Upper lobe of right lung (tissue), 1 donor: ENCODE measurements around the gene ATP7A. TPM values are rescaled to one million over a fixed set of nuclear protein-coding genes. Genes with fewer than 3 reads are reported as not detected.
A peak's percentile ranks its signal among the peaks of the same experiment; 100 is the strongest.
"Not testable (repeated sequence)": the region's sequence is repeated elsewhere in the genome, so short reads cannot be mapped to it uniquely, and the experiment has no call there.

Source experiments
- ATAC-seq: fragments of 200-7000 bp; cut with Tn5 transposase; one replicate; pipeline ENCODE4 v1.9.1; 2020; ENCODE audit warnings: mild to moderate bottlenecking, moderate library complexity
- DNase-seq: peaks from one replicate; pipeline ENCODE4 v3.0.0-alpha.2; 2020
- H3K27ac ChIP-seq: fragments of 200-600 bp; one replicate; pipeline ENCODE4 v1.8.0; 2022
- H3K27me3 ChIP-seq: fragments of 200-600 bp; one replicate; pipeline ENCODE4 v1.8.0; 2022; ENCODE audit warnings: mild to moderate bottlenecking
- H3K36me3 ChIP-seq: fragments of 200-600 bp; one replicate; pipeline ENCODE4 v1.8.0; 2022
- H3K4me1 ChIP-seq: fragments of 200-600 bp; one replicate; pipeline ENCODE4 v1.8.0; 2022
- H3K4me3 ChIP-seq: fragments of 200-600 bp; one replicate; pipeline ENCODE4 v1.8.0; 2022; ENCODE audit warnings: mild to moderate bottlenecking
- H3K9me3 ChIP-seq: fragments of 200-600 bp; one replicate; pipeline ENCODE4 v1.8.0; 2022
- CTCF ChIP-seq: fragments of 200-600 bp; IDR thresholded peaks from one replicate; pipeline ENCODE4 v1.8.0; 2022; ENCODE audit warnings: antibody characterized with exemption
- intact Hi-C: fragments of 100-400 bp; cut with DNase I; formaldehyde crosslinking; loops from one replicate; pipeline ENCODE4 v1.11.0; 2022
- total RNA-seq: library from RNA; stranded (reverse); fragmentation: NEBNext Ultra II Directional; extraction: Animal tissue kit (Norgen Biotek cat#: 25700); gene quantifications from one replicate; pipeline ENCODE4 v1.2.1, GENCODE V29; 2021
- donor health status: DM: no; HTN: yes; CAD: no; lungs with severe emphysema.

ATP7A gene
- total RNA-seq, 1 donor from 2014 or later: 16.4 TPM

- Histone ChIP-seq H3K4me3 (peak within 1 kb of the TSS; percentile 72), H3K27ac (peak within 1 kb of the TSS; percentile 88), H3K9me3 (no peaks in the 10 kb centered on the region), H3K36me3 (peaks cover 4% of the 10 kb centered on the region), H3K4me1 (peaks cover 15% of the 10 kb centered on the region), H3K27me3 (no peaks in the 10 kb centered on the region)
- intact Hi-C loops: no loop called here
- peak; percentile 85 for ATAC-seq
- peak; percentile 44 for TF ChIP-seq CTCF
- DNase-seq: no peak
Observed at GRCh38 chrX:77899081-77899828, 11.2 kb upstream of the ATP7A start, which contains the start of gene COX7B. TSS of gene COX7B (plus strand) at chrX:77899468. CDS start at chrX:77899554, 86 bp downstream.

GRCh38 chrX:77900688-77901087 is 9.8 kb upstream of the ATP7A start:
- peak overlapping the region; percentile 72 for H3K4me3 ChIP-seq
- no peaks in the 10 kb centered on the region for H3K27me3 ChIP-seq
- ATAC-seq (no peak), DNase-seq (no peak)
- no peak for TF ChIP-seq CTCF
- H3K27ac ChIP-seq: peak overlapping the region; percentile 88
- H3K36me3 ChIP-seq: peaks cover 4% of the 10 kb centered on the region
- intact Hi-C loops: no loop called here
- no peaks in the 10 kb centered on the region for H3K9me3 ChIP-seq
- peaks cover 15% of the 10 kb centered on the region for H3K4me1 ChIP-seq

- H3K4me3 ChIP-seq: no peak overlapping the region
Observed at GRCh38 chrX:77901506-77901905, 9.0 kb upstream of the ATP7A start.

GRCh38 chrX:77917294-77917933 is 6.9 kb downstream of the ATP7A start:
- Histone ChIP-seq H3K9me3 (no peaks in the 10 kb centered on the region), H3K27ac (no peak overlapping the region), H3K36me3 (no peaks in the 10 kb centered on the region), H3K4me1 (peaks cover 4% of the 10 kb centered on the region), H3K27me3 (no peaks in the 10 kb centered on the region), H3K4me3 (peak overlapping the region; percentile 1)
- DNase-seq (no peak), ATAC-seq (no peak)
- TF ChIP-seq CTCF: no peak
- intact Hi-C loops: no loop called here

More at GRCh38 chrX:77901506-77901905, 9.0 kb upstream of the ATP7A start:
- no peaks in the 10 kb centered on the region for H3K27me3 ChIP-seq
- H3K27ac ChIP-seq: no peak overlapping the region
- intact Hi-C loops: no loop called here
- peaks cover 4% of the 10 kb centered on the region for H3K36me3 ChIP-seq
- no peaks in the 10 kb centered on the region for H3K9me3 ChIP-seq
- ATAC-seq (no peak), DNase-seq (no peak)
- TF ChIP-seq CTCF: no peak
- H3K4me1 ChIP-seq: peaks cover 15% of the 10 kb centered on the region

GRCh38 chrX:77918568-77918967 is 8.1 kb downstream of the ATP7A start:
- Histone ChIP-seq H3K27me3 (no peaks in the 10 kb centered on the region), H3K4me1 (peaks cover 4% of the 10 kb centered on the region), H3K36me3 (no peaks in the 10 kb centered on the region), H3K27ac (no peak overlapping the region), H3K4me3 (no peak overlapping the region), H3K9me3 (no peaks in the 10 kb centered on the region)
- peak; percentile 63 for ATAC-seq
- intact Hi-C loops: no loop called here
- DNase-seq: no peak
- no peak for TF ChIP-seq CTCF

- H3K27me3 ChIP-seq, H3K9me3 ChIP-seq, H3K27ac ChIP-seq, H3K36me3 ChIP-seq, DNase-seq, H3K4me1 ChIP-seq, ATAC-seq, H3K4me3 ChIP-seq, intact Hi-C loops: not testable (repeated sequence)
Observed at GRCh38 chrX:77919370-77919769, 8.9 kb downstream of the ATP7A start.
